ENCODE data around the gene C2CD4D.

The C2CD4D gene

GRCh38 chr1:151814971-151815545 is 24.6 kb downstream of the C2CD4D start:
- no peak for DNase-seq (ENCODE audit: low spot score)

GRCh38 chr1:151814426-151814825 is 25.2 kb downstream of the C2CD4D start:
- DNase-seq (ENCODE audit: low spot score): no peak

DNA sequence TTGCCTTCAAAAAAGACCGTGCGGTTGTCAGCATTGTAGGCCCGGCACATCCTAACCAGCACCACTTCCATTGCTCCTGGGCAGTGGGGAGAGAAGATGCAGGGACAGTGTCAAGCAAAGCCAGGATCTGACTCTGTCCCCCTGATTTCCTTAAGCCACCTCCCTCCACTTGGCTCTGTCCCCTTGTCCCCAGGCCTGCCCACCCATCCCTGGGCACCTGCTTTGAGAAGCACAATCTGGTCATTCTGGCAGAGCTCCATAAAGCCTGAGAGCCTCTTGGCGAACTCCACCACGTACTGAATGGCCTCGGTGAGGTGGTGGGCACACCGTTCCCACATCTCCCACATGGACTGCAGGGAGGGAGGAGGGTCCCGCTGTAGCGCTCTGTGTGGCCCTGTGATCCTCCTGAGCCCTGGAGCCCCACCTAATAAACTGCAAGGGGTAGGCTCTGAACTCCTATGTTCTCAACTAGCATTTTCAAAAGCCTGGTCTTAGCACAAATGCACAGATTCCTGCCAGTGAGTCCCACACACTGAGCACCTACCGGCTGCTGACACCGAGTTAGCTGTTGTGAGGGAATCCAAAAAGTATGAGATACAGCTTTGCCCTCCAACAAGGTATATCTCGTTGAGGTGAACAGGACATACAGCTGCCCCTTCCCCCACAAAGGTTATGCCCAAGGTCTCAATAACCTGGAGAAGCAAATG is 26.2 kb downstream of the C2CD4D start:
- DNase-seq (ENCODE audit: low spot score): no peak

- DNase-seq (ENCODE audit: low spot score): no peak
These were observed 28.4 kb downstream of the C2CD4D start for GRCh38 chr1:151811181-151811580.

DNA sequence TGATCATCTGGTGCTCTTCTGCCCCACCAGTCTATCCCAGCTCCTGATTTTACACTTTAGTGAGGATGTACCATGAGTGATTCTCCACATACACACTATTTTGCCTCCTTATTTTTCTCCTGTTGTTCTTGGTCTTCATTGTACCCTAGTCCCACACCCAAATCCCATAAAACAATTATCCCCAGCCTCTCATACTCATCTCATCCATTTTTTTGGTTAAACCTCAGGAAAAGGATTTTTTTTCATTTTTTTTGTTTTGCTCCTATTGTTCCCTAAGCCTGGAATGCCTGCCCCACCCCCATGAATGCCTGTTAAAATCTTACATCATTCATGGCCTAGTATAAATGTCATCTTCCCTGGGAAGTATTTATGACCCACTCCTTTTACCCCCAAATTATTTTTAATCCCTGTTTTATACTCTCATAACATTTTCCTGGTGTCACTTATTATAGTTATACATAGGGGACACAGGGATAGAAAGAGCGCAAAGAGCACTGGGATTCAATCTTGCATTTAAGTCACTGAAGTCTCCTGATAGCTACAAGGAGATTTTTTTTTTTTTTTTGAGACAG is 29.5 kb downstream of the C2CD4D start:
- no peak for DNase-seq (ENCODE audit: low spot score)

- no peak for DNase-seq (ENCODE audit: low spot score)
These were observed 30.2 kb downstream of the C2CD4D start for GRCh38 chr1:151809290-151809984.

DNA sequence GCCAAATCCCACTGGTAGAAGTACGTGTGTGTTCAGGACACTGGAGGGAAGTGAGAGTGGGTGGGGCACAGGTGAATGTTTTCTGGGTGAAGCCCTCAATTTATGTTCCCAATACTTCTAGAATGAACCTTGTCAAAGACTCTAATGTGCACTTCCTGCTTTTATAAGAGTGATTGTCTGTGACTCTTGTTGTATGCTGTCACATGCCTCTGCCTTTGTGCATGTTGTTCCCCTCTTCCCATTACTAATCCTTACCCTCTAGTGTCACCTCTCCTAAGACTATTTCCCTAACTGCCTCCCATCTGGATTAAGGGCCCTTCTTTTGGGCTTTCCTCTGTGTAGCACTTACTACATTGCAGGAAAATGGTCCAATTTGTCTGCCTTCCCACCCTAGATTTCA is 31.9 kb downstream of the C2CD4D start:
- DNase-seq (ENCODE audit: low spot score): no peak

DNA sequence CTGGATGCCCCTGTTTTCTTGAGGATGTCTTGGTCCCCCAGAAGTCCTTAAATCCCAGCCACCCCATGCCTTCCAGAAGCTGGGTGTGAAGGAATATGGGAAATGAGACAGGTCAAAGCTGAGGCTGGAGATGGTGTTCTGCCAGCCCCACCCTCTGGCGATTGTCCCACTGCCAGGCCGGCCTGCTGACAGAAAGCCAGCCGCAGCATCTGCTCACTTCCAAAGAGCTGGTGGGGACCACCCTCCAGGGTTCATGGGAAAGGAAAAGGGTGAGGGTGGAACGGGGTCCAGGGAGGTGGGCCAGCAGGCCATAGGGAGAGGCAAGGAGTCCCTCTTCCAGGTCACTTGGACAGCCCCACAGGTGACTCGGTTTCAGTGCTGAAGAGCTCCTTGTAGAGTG is 32.5 kb downstream of the C2CD4D start:
- DNase-seq (ENCODE audit: low spot score): no peak

GRCh38 chr1:151806170-151806569 is 33.5 kb downstream of the C2CD4D start:
- no peak for DNase-seq (ENCODE audit: low spot score)

- no peak for DNase-seq (ENCODE audit: low spot score)
These were observed 34.4 kb downstream of the C2CD4D start, which contains the start of gene LINGO4 for GRCh38 chr1:151805066-151805820. Gene LINGO4 (minus strand): TSS chr1:151805419. CDS start chr1:151802704, 2,715 bp downstream.

GRCh38 chr1:151803915-151804314 is 35.7 kb downstream of the C2CD4D start:
- DNase-seq (ENCODE audit: low spot score): no peak

DNA sequence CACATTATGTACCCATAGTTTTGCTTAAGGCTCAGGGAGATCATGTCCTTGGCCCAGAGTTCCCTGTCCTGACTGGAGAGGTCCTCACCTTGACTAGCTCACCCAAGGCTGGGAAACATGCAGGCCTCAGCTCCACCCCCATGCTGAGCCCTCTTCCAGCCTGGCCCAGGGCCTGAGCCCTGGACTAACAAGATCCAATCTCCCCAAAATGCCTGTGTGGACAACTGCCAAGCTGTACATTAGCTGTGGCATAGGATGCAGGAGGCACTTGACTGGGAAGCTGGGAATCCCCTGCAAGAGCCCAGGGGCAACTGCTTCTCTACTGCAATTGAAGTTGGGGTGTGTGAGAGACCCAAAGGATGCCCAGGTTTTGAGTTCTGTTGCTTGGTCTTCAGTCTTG is 36.5 kb downstream of the C2CD4D start:
- no peak for DNase-seq (ENCODE audit: low spot score)

- DNase-seq (ENCODE audit: low spot score): no peak
These were observed 37.2 kb downstream of the C2CD4D start for GRCh38 chr1:151802372-151802771.

DNA sequence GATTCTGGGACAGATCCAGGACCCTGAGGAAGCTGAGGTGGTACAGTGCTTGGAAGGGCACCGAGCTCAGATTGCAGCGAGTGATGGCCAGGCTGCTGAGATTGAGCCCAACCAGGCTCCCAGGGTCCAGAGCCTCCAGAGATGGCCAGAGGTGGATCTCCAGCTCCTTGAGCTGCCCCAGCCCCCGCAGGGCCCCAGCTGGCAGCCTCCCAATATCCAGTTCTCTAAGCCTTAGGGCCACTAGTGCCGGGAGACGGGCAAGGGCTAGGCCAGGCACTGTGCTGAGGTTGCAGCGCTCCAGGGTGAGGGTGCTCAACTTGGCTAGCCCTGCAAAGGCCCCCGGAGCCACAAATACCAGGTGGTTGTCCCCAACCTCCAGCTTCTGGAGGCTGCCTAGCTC is 37.8 kb downstream of the C2CD4D start:
- DNase-seq (ENCODE audit: low spot score): no peak

GRCh38 chr1:151801310-151801820 is 38.3 kb downstream of the C2CD4D start:
- no peak for DNase-seq (ENCODE audit: low spot score)

DNA sequence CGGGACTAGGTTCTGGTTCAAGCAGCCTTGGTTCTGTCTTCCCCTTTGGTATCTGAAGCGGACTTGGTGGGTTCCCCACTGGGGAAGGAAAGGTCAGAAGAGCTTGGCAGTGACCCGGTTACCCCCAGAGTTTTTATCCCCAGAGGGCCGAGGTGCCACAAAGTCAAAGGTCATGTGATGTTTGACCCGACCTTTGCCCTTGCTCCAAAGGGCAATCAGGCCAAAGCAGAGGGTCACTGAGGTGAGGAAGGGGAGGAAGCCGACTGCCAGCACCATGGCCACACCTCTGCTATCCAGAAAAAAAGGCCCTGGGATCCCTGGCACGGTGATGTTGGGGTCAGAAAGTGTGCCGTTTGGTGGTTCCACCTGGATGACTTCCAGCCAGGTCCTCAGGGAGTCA is 38.8 kb downstream of the C2CD4D start:
- DNase-seq (ENCODE audit: low spot score): no peak

GRCh38 chr1:151799179-151800022 is 40.2 kb downstream of the C2CD4D start:
- DNase-seq (ENCODE audit: low spot score): peak; percentile 56

DNA sequence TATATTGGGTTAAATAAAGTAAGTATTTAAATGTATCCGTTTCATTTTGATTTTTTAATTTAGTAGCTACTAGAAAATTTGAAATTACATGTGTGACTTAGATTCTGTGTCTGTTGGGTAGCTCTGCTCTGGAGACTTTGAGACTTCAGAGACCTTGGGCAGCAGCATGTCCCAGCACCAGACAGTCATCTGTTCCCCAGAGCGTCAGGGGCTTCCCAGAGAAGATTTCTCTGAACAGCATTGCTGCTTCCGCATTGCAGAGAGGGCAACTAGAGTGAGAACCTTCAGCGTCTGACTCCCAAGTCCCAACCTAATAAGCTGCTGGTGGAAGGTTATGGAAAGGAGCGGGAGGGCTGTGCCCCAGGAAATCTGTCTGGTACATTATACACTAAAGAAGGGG is 41.0 kb downstream of the C2CD4D start:
- no peak for DNase-seq (ENCODE audit: low spot score)

DNA sequence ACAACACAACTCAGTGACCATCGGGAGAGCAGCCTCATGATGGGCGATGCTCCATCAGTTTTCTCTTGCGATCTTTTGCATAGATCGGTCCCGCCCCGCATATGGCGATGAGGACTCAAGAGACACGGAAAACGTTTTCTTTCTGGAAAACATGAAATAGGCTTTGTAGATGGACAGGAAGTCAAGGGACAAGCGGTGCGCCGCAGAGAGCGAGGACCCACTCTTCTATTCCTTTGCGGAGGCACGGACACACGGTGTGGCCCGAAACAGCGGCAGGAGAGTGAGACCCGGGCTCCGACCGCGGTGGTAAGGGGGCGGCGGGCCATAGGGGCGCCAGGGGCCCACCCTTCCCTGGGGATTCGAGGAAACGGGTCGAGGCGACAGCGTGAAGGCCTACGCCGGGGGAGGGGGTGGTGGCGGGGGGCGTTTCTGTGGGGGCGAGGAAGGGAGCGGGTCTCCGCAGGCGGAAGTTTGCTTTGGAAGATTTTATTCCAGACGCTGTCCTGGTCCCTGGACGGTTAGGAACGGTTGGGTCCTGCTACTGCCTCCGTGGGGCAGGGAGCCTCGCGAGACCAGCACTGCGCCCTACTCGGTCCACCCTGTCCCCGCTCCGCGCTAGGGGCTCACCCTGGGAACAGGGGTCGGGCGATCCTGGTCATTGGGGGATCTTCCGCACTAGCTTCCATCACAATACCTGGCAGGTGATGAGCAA is 48.5 kb downstream of the C2CD4D start:
- DNase-seq (ENCODE audit: low spot score): peak; percentile 58

Data from ecto neural progenitor cell (in vitro differentiated cells).